ENCODE results near the gene LELP1.

Gene LELP1

GRCh38 chr1:153251988-153252387 is 48.8 kb downstream of the LELP1 start:
- H4K91ac ChIP-seq (ENCODE audit: low read length): no peak overlapping the region
- H2BK15ac ChIP-seq (ENCODE audit: low read depth, poor library complexity, severe bottlenecking): no peak overlapping the region
- no peak overlapping the region for H2AK5ac ChIP-seq (ENCODE audit: low read length, severe bottlenecking)
- no peak overlapping the region for H3K14ac ChIP-seq (ENCODE audit: low read length in 2 of 2)
- H3K27ac ChIP-seq (ENCODE audit: low read length, poor library complexity, severe bottlenecking): no peak overlapping the region
- H4K8ac ChIP-seq (ENCODE audit: low read length): no peak overlapping the region
- no peak overlapping the region for H3K4me2 ChIP-seq (ENCODE audit: low read length, poor library complexity, severe bottlenecking)
- no peak overlapping the region for H2BK120ac ChIP-seq (ENCODE audit: low read depth, low read length)
- no peaks in the 10 kb centered on the region for H3K36me3 ChIP-seq (ENCODE audit: control insufficient read depth in 1 of 2, insufficient read depth in 2 of 2, low read depth in 1 of 2, low read length in 2 of 2)
- no peak overlapping the region for H3K9ac ChIP-seq (ENCODE audit: low read length)
- no peak overlapping the region for H3K4me3 ChIP-seq (ENCODE audit: insufficient read depth in 1 of 2, low read depth in 1 of 2, low read length in 2 of 2)
- H3K23ac ChIP-seq (ENCODE audit: low read length in 2 of 2): no peak overlapping the region
- no peak overlapping the region for H2AFZ ChIP-seq (ENCODE audit: low read depth, low read length)
- no peaks in the 10 kb centered on the region for H3K9me3 ChIP-seq (ENCODE audit: control insufficient read depth, low read length)
- H2BK5ac ChIP-seq (ENCODE audit: low read depth, low read length, poor library complexity, severe bottlenecking): no peak overlapping the region
- DNase-seq: no peak
- H3K4ac ChIP-seq (ENCODE audit: low read depth in 1 of 2, low read length in 2 of 2): no peak overlapping the region
- WGBS: 75% methylated on average over 4 of the region's 4 CpGs
- no peak overlapping the region for H3K18ac ChIP-seq (ENCODE audit: low read depth in 1 of 2, low read length in 2 of 2)
- no peaks in the 10 kb centered on the region for H3K79me1 ChIP-seq (replicated peaks; ENCODE audit: low read length, poor library complexity, severe bottlenecking)
- H3K27me3 ChIP-seq (ENCODE audit: control insufficient read depth in 1 of 2, insufficient read depth in 1 of 2, low read length in 2 of 2): peaks cover 0 to 43% of the 10 kb centered on the region in 2 experiments
- H3K4me1 ChIP-seq (ENCODE audit: control insufficient read depth, insufficient read depth, low read depth, low read length): no peaks in the 10 kb centered on the region
- H2BK12ac ChIP-seq (ENCODE audit: low read length in 2 of 2): no peak overlapping the region

GRCh38 chr1:153253076-153253475 is 49.8 kb downstream of the LELP1 start:
- Histone ChIP-seq H4K8ac (ENCODE audit: low read length) (no peak overlapping the region), H3K36me3 (ENCODE audit: control insufficient read depth in 1 of 2, insufficient read depth in 2 of 2, low read depth in 1 of 2, low read length in 2 of 2) (no peaks in the 10 kb centered on the region), H4K91ac (ENCODE audit: low read length) (no peak overlapping the region), H3K18ac (ENCODE audit: low read depth in 1 of 2, low read length in 2 of 2) (no peak overlapping the region), H3K27me3 (ENCODE audit: control insufficient read depth in 1 of 2, insufficient read depth in 1 of 2, low read length in 2 of 2) (peaks cover 0 to 34% of the 10 kb centered on the region in 2 experiments), H3K4ac (ENCODE audit: low read depth in 1 of 2, low read length in 2 of 2) (no peak overlapping the region), H2BK12ac (ENCODE audit: low read length in 2 of 2) (no peak overlapping the region), H2BK120ac (ENCODE audit: low read depth, low read length) (no peak overlapping the region), H3K9ac (ENCODE audit: low read length) (no peak overlapping the region), H3K79me1 (replicated peaks; ENCODE audit: low read length, poor library complexity, severe bottlenecking) (no peaks in the 10 kb centered on the region), H3K9me3 (ENCODE audit: control insufficient read depth, low read length) (no peaks in the 10 kb centered on the region), H3K27ac (ENCODE audit: low read length, poor library complexity, severe bottlenecking) (no peak overlapping the region), H3K4me3 (ENCODE audit: insufficient read depth in 1 of 2, low read depth in 1 of 2, low read length in 2 of 2) (no peak overlapping the region), H2AK5ac (ENCODE audit: low read length, severe bottlenecking) (no peak overlapping the region), H2BK15ac (ENCODE audit: low read depth, poor library complexity, severe bottlenecking) (no peak overlapping the region), H3K14ac (ENCODE audit: low read length in 2 of 2) (no peak overlapping the region), H3K23ac (ENCODE audit: low read length in 2 of 2) (no peak overlapping the region), H3K4me2 (ENCODE audit: low read length, poor library complexity, severe bottlenecking) (no peak overlapping the region), H2AFZ (ENCODE audit: low read depth, low read length) (no peak overlapping the region), H2BK5ac (ENCODE audit: low read depth, low read length, poor library complexity, severe bottlenecking) (no peak overlapping the region), H3K4me1 (ENCODE audit: control insufficient read depth, insufficient read depth, low read depth, low read length) (no peaks in the 10 kb centered on the region)
- no peak for DNase-seq
- WGBS: 24% methylated on average over 2 of the region's 2 CpGs

GRCh38 chr1:153253693-153254092 is 50.5 kb downstream of the LELP1 start:
- Histone ChIP-seq H2BK120ac (ENCODE audit: low read depth, low read length) (no peak overlapping the region), H3K18ac (ENCODE audit: low read depth in 1 of 2, low read length in 2 of 2) (no peak overlapping the region), H3K36me3 (ENCODE audit: control insufficient read depth in 1 of 2, insufficient read depth in 2 of 2, low read depth in 1 of 2, low read length in 2 of 2) (no peaks in the 10 kb centered on the region), H4K8ac (ENCODE audit: low read length) (no peak overlapping the region), H3K4me3 (ENCODE audit: insufficient read depth in 1 of 2, low read depth in 1 of 2, low read length in 2 of 2) (no peak overlapping the region), H3K9ac (ENCODE audit: low read length) (no peak overlapping the region), H3K4me2 (ENCODE audit: low read length, poor library complexity, severe bottlenecking) (no peak overlapping the region), H2BK12ac (ENCODE audit: low read length in 2 of 2) (no peak overlapping the region), H3K14ac (ENCODE audit: low read length in 2 of 2) (no peak overlapping the region), H3K79me1 (replicated peaks; ENCODE audit: low read length, poor library complexity, severe bottlenecking) (no peaks in the 10 kb centered on the region), H3K27ac (ENCODE audit: low read length, poor library complexity, severe bottlenecking) (no peak overlapping the region), H2AFZ (ENCODE audit: low read depth, low read length) (no peak overlapping the region), H3K4ac (ENCODE audit: low read depth in 1 of 2, low read length in 2 of 2) (no peak overlapping the region), H3K23ac (ENCODE audit: low read length in 2 of 2) (no peak overlapping the region), H2BK5ac (ENCODE audit: low read depth, low read length, poor library complexity, severe bottlenecking) (no peak overlapping the region), H3K27me3 (ENCODE audit: control insufficient read depth in 1 of 2, insufficient read depth in 1 of 2, low read length in 2 of 2) (peaks cover 3 to 33% of the 10 kb centered on the region in 2 experiments), H4K91ac (ENCODE audit: low read length) (no peak overlapping the region), H3K4me1 (ENCODE audit: control insufficient read depth, insufficient read depth, low read depth, low read length) (no peaks in the 10 kb centered on the region), H3K9me3 (ENCODE audit: control insufficient read depth, low read length) (no peaks in the 10 kb centered on the region), H2AK5ac (ENCODE audit: low read length, severe bottlenecking) (no peak overlapping the region), H2BK15ac (ENCODE audit: low read depth, poor library complexity, severe bottlenecking) (no peak overlapping the region)
- DNase-seq: no peak
- 5% methylated on average over 1 of the region's 1 CpG for WGBS

Measured in mesenchymal stem cell (in vitro differentiated cells and primary cell).